ENCODE results near the gene SCYL3. TPM values are rescaled to one million over a fixed set of nuclear protein-coding genes. Genes with fewer than 3 reads are reported as not detected.

SCYL3 gene
- total RNA-seq, 1 experiment from 2014 or later: 9.4 TPM

DNA sequence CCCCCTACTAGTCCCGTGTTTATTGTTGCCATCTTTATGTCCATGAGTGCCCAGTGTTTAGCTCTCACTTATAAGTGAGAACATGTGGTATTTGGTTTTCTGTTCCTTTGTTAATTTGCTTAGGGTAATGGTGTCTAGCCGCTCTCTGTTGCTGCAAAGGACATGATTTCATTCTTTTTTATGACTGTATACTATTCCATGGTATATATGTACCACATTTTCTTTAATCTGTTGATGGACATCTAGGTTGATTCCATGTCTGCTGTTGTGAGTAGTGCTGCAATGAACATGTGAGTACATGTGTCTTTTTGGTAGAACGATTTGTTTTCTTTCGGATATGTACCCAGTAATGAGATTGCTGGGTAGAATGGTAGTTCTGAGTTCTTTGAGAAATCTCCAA is 54.8 kb downstream of the SCYL3 start:
- Histone ChIP-seq H3K27me3 (ENCODE audit: low read length) (no peaks in the 10 kb centered on the region), H2AFZ (ENCODE audit: low read length) (no peak overlapping the region), H4K20me1 (ENCODE audit: insufficient read depth, low read depth, low read length) (no peaks in the 10 kb centered on the region), H3K4me3 (ENCODE audit: low read length) (no peak overlapping the region), H3K36me3 (ENCODE audit: insufficient read depth, low read length) (peaks cover 89% of the 10 kb centered on the region), H3K4me2 (ENCODE audit: low read depth, low read length, poor library complexity, severe bottlenecking) (no peak overlapping the region), H3K4me1 (ENCODE audit: low read length) (no peaks in the 10 kb centered on the region), H3K9me3 (ENCODE audit: low read length) (0 out of 2 replicates have a peak, but pooled peaks cover 8% of the 10 kb centered on the region), H3K27ac (ENCODE audit: low read length) (no peak overlapping the region), H3K79me2 (ENCODE audit: low read length) (peaks cover 44% of the 10 kb centered on the region), H3K9me2 (replicated peaks; ENCODE audit: insufficient read depth, low read length) (no peaks in the 10 kb centered on the region), H3K9ac (ENCODE audit: low read length) (no peak overlapping the region)
- DNase-seq: no peak

DNA sequence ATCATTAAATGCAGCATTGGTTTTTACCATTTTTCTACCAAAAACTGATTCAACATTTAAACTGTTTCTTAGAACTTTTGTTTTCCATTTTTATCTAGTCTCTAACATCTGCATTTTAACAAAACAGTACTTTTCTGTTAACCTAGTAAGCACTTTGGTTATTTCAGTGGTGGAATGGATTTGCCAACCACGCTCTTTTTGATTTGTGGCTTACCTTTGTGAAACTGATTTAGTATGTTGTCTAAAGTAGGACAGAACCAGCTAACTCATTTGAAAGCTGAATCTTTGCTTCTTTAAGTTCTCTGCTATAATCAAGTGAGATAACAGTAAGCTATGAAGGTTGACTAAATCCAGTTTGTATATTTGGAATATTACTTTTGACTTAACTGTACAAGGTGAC is 57.5 kb downstream of the SCYL3 start:
- H3K27ac ChIP-seq (ENCODE audit: low read length): no peak overlapping the region
- 0 out of 2 replicates have a peak, but pooled peaks cover 8% of the 10 kb centered on the region for H3K9me3 ChIP-seq (ENCODE audit: low read length)
- no peak overlapping the region for H3K9ac ChIP-seq (ENCODE audit: low read length)
- DNase-seq: no peak
- no peak overlapping the region for H2AFZ ChIP-seq (ENCODE audit: low read length)
- peaks cover 86% of the 10 kb centered on the region for H3K36me3 ChIP-seq (ENCODE audit: insufficient read depth, low read length)
- no peaks in the 10 kb centered on the region for H3K27me3 ChIP-seq (ENCODE audit: low read length)
- H4K20me1 ChIP-seq (ENCODE audit: insufficient read depth, low read depth, low read length): no peaks in the 10 kb centered on the region
- H3K4me3 ChIP-seq (ENCODE audit: low read length): no peak overlapping the region
- H3K4me2 ChIP-seq (ENCODE audit: low read depth, low read length, poor library complexity, severe bottlenecking): no peak overlapping the region
- H3K4me1 ChIP-seq (ENCODE audit: low read length): no peaks in the 10 kb centered on the region
- H3K9me2 ChIP-seq (replicated peaks; ENCODE audit: insufficient read depth, low read length): no peaks in the 10 kb centered on the region
- peaks cover 30% of the 10 kb centered on the region for H3K79me2 ChIP-seq (ENCODE audit: low read length)

- no peak for DNase-seq
- no peak overlapping the region for H3K9ac ChIP-seq (ENCODE audit: low read length)
These were observed 58.0 kb downstream of the SCYL3 start for GRCh38 chr1:169835647-169836046.

GRCh38 chr1:169834869-169835268 is 58.8 kb downstream of the SCYL3 start:
- H3K9me2 ChIP-seq (replicated peaks; ENCODE audit: insufficient read depth, low read length): no peaks in the 10 kb centered on the region

More at GRCh38 chr1:169835647-169836046, 58.0 kb downstream of the SCYL3 start:
- H3K4me2 ChIP-seq (ENCODE audit: low read depth, low read length, poor library complexity, severe bottlenecking): no peak overlapping the region
- H3K36me3 ChIP-seq (ENCODE audit: insufficient read depth, low read length): peaks cover 87% of the 10 kb centered on the region
- H3K27me3 ChIP-seq (ENCODE audit: low read length): no peaks in the 10 kb centered on the region
- H4K20me1 ChIP-seq (ENCODE audit: insufficient read depth, low read depth, low read length): no peaks in the 10 kb centered on the region
- peaks cover 24% of the 10 kb centered on the region for H3K79me2 ChIP-seq (ENCODE audit: low read length)
- no peak overlapping the region for H3K4me3 ChIP-seq (ENCODE audit: low read length)
- 0 out of 2 replicates have a peak, but pooled peaks cover 8% of the 10 kb centered on the region for H3K9me3 ChIP-seq (ENCODE audit: low read length)
- H2AFZ ChIP-seq (ENCODE audit: low read length): no peak overlapping the region
- H3K27ac ChIP-seq (ENCODE audit: low read length): no peak overlapping the region
- H3K4me1 ChIP-seq (ENCODE audit: low read length): no peaks in the 10 kb centered on the region
- no peaks in the 10 kb centered on the region for H3K9me2 ChIP-seq (replicated peaks; ENCODE audit: insufficient read depth, low read length)

GRCh38 chr1:169833179-169833901 is 60.4 kb downstream of the SCYL3 start:
- Histone ChIP-seq H3K27me3 (ENCODE audit: low read length) (no peaks in the 10 kb centered on the region), H3K9ac (ENCODE audit: low read length) (no peak overlapping the region), H2AFZ (ENCODE audit: low read length) (no peak overlapping the region), H3K79me2 (ENCODE audit: low read length) (peaks cover 7% of the 10 kb centered on the region), H3K9me2 (replicated peaks; ENCODE audit: insufficient read depth, low read length) (no peaks in the 10 kb centered on the region), H4K20me1 (ENCODE audit: insufficient read depth, low read depth, low read length) (no peaks in the 10 kb centered on the region), H3K4me3 (ENCODE audit: low read length) (no peak overlapping the region), H3K9me3 (ENCODE audit: low read length) (no peaks in the 10 kb centered on the region), H3K27ac (ENCODE audit: low read length) (no peak overlapping the region), H3K4me1 (ENCODE audit: low read length) (no peaks in the 10 kb centered on the region), H3K4me2 (ENCODE audit: low read depth, low read length, poor library complexity, severe bottlenecking) (no peak overlapping the region), H3K36me3 (ENCODE audit: insufficient read depth, low read length) (peaks cover 84% of the 10 kb centered on the region)
- DNase-seq: no peak

More at GRCh38 chr1:169834869-169835268, 58.8 kb downstream of the SCYL3 start:
- H2AFZ ChIP-seq (ENCODE audit: low read length): no peak overlapping the region
- H3K9ac ChIP-seq (ENCODE audit: low read length): no peak overlapping the region
- no peak overlapping the region for H3K27ac ChIP-seq (ENCODE audit: low read length)
- no peak overlapping the region for H3K4me2 ChIP-seq (ENCODE audit: low read depth, low read length, poor library complexity, severe bottlenecking)
- peaks cover 89% of the 10 kb centered on the region for H3K36me3 ChIP-seq (ENCODE audit: insufficient read depth, low read length)
- no peak overlapping the region for H3K4me3 ChIP-seq (ENCODE audit: low read length)
- no peak for DNase-seq
- peaks cover 20% of the 10 kb centered on the region for H3K79me2 ChIP-seq (ENCODE audit: low read length)
- H3K27me3 ChIP-seq (ENCODE audit: low read length): no peaks in the 10 kb centered on the region
- H3K4me1 ChIP-seq (ENCODE audit: low read length): no peaks in the 10 kb centered on the region
- H4K20me1 ChIP-seq (ENCODE audit: insufficient read depth, low read depth, low read length): no peaks in the 10 kb centered on the region
- 0 out of 2 replicates have a peak, but pooled peaks cover 8% of the 10 kb centered on the region for H3K9me3 ChIP-seq (ENCODE audit: low read length)

DNA sequence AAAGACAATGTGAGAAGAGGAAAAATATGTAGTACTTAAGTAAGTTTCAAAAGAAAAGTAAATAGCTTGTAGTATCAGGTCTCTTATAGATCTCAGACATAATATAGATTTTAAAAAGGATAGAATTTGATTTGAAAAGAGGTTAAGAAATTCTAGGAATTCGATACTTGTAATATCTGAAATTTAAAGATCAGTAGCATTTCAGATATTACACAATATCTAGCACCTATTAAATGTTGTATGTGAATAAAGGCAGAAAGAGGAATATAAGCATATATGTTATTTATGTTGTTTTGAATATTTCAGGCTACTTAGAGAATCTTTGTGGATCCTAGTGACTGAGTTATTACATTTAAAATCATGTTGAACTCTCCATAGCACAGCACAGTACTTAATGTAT is 64.0 kb downstream of the SCYL3 start:
- Histone ChIP-seq H3K4me1 (ENCODE audit: low read length) (no peaks in the 10 kb centered on the region), H2AFZ (ENCODE audit: low read length) (no peak overlapping the region), H4K20me1 (ENCODE audit: insufficient read depth, low read depth, low read length) (no peaks in the 10 kb centered on the region), H3K36me3 (ENCODE audit: insufficient read depth, low read length) (peaks cover 57% of the 10 kb centered on the region), H3K27ac (ENCODE audit: low read length) (no peak overlapping the region), H3K9me2 (replicated peaks; ENCODE audit: insufficient read depth, low read length) (no peaks in the 10 kb centered on the region), H3K4me2 (ENCODE audit: low read depth, low read length, poor library complexity, severe bottlenecking) (no peak overlapping the region), H3K79me2 (ENCODE audit: low read length) (no peaks in the 10 kb centered on the region), H3K9ac (ENCODE audit: low read length) (no peak overlapping the region), H3K27me3 (ENCODE audit: low read length) (no peaks in the 10 kb centered on the region), H3K4me3 (ENCODE audit: low read length) (no peak overlapping the region), H3K9me3 (ENCODE audit: low read length) (no peaks in the 10 kb centered on the region)
- DNase-seq: no peak

DNA sequence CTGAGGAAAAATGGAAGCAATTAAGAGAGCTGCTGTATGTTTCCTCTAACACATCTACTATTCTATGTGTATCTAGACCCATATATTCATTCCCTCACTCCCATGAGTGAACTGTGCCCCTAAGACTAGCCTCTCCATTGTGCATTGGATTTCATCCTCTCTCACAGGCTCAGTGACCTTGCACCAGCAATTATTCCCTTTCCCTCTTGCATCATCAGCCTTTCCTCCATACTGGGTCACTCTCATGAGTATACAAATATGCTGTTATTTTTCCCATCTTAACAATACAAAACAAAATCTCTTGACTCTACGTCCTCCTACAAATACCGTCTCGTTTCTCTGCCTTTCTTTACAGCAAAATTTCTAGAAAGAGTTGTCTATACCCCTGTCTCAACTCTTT is 69.5 kb downstream of the SCYL3 start:
- Histone ChIP-seq H3K27me3 (ENCODE audit: low read length) (no peaks in the 10 kb centered on the region), H3K4me2 (ENCODE audit: low read depth, low read length, poor library complexity, severe bottlenecking) (no peak overlapping the region), H4K20me1 (ENCODE audit: insufficient read depth, low read depth, low read length) (no peaks in the 10 kb centered on the region), H2AFZ (ENCODE audit: low read length) (no peak overlapping the region), H3K79me2 (ENCODE audit: low read length) (no peaks in the 10 kb centered on the region), H3K9me2 (replicated peaks; ENCODE audit: insufficient read depth, low read length) (no peaks in the 10 kb centered on the region), H3K4me1 (ENCODE audit: low read length) (no peaks in the 10 kb centered on the region), H3K36me3 (ENCODE audit: insufficient read depth, low read length) (peaks cover 26% of the 10 kb centered on the region), H3K4me3 (ENCODE audit: low read length) (no peak overlapping the region), H3K9ac (ENCODE audit: low read length) (no peak overlapping the region), H3K9me3 (ENCODE audit: low read length) (no peaks in the 10 kb centered on the region), H3K27ac (ENCODE audit: low read length) (no peak overlapping the region)
- DNase-seq: no peak

GRCh38 chr1:169821500-169821899 is 72.2 kb downstream of the SCYL3 start:
- H3K4me2 ChIP-seq (ENCODE audit: low read depth, low read length, poor library complexity, severe bottlenecking): no peak overlapping the region
- H3K9me3 ChIP-seq (ENCODE audit: low read length): no peaks in the 10 kb centered on the region
- no peaks in the 10 kb centered on the region for H3K79me2 ChIP-seq (ENCODE audit: low read length)
- no peaks in the 10 kb centered on the region for H3K9me2 ChIP-seq (replicated peaks; ENCODE audit: insufficient read depth, low read length)
- H3K36me3 ChIP-seq (ENCODE audit: insufficient read depth, low read length): peaks cover 26% of the 10 kb centered on the region; the same call in 1 of the 2 replicates
- H3K4me1 ChIP-seq (ENCODE audit: low read length): no peaks in the 10 kb centered on the region
- H2AFZ ChIP-seq (ENCODE audit: low read length): no peak overlapping the region
- no peak for DNase-seq
- no peak overlapping the region for H3K27ac ChIP-seq (ENCODE audit: low read length)
- no peaks in the 10 kb centered on the region for H4K20me1 ChIP-seq (ENCODE audit: insufficient read depth, low read depth, low read length)
- no peak overlapping the region for H3K9ac ChIP-seq (ENCODE audit: low read length)
- no peak overlapping the region for H3K4me3 ChIP-seq (ENCODE audit: low read length)
- no peaks in the 10 kb centered on the region for H3K27me3 ChIP-seq (ENCODE audit: low read length)
